Measurements from ENCODE around the gene RSPO4. TPM values are rescaled to one million over a fixed set of nuclear protein-coding genes. Genes with fewer than 3 reads are reported as not detected.

Gene RSPO4
- total RNA-seq, 6 donors from 2014 or later = 0.49 to 11.2 (median 4.4) TPM

DNA sequence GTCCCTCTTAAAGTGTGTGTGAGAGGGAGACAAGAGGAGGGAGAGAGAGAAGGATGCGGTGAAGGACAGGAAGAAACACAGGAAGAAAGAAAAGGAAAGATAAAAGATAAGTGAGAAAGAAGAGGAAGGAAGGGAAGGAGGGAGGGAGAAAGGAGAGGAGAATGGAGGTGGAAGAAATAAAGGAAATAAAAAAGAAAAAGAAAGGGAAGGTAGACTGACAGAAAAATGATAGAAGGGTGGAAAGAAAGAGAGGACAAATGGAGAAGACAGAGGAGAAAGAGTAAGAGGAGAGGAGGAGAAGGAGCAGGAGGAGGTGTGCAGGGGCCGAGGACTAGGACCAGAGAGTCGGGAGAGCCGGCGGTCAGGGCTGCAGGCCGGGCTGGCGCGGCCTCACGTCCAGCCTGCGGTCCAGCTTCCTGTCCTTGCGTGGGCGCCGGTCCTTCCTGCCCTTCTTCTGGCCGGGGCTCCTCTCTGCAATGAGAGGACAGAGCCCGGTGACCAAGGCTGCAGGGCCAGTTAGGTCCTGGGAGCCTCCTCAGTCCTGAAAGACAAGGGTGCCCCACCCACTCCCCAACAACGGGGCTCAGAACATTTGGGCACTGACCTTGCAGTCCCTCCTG lies 42.0 kb downstream of the RSPO4 start:
- H3K9me3 ChIP-seq = no peaks in the 10 kb centered on the region
- H3K27me3 ChIP-seq = no peaks in the 10 kb centered on the region
- TF ChIP-seq, protein P1, sequence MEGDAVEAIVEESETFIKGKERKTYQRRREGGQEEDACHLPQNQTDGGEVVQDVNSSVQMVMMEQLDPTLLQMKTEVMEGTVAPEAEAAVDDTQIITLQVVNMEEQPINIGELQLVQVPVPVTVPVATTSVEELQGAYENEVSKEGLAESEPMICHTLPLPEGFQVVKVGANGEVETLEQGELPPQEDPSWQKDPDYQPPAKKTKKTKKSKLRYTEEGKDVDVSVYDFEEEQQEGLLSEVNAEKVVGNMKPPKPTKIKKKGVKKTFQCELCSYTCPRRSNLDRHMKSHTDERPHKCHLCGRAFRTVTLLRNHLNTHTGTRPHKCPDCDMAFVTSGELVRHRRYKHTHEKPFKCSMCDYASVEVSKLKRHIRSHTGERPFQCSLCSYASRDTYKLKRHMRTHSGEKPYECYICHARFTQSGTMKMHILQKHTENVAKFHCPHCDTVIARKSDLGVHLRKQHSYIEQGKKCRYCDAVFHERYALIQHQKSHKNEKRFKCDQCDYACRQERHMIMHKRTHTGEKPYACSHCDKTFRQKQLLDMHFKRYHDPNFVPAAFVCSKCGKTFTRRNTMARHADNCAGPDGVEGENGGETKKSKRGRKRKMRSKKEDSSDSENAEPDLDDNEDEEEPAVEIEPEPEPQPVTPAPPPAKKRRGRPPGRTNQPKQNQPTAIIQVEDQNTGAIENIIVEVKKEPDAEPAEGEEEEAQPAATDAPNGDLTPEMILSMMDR (IDR thresholded peaks at IDR 0.05) = no peak
- TF ChIP-seq POLR2AphosphoS5 (IDR thresholded peaks at IDR 0.05) (no peak), EP300 (IDR thresholded peaks at IDR 0.05) (no peak), POLR2A (IDR thresholded peaks at IDR 0.05) (no peak)
- H3K4me1 ChIP-seq = peaks cover 0 to 16% (median 7%) of the 10 kb centered on the region in 4 donors
- no peak overlapping the region for H3K27ac ChIP-seq
- no peak overlapping the region for H3K4me3 ChIP-seq
- no peak for ATAC-seq (ENCODE audit: low FRiP score in 2 of 2)
- 69 to 76% methylated on average over 16 of the region's 16 CpGs for WGBS, 2 donors
- no peak for DNase-seq
- H3K36me3 ChIP-seq = no peaks in the 10 kb centered on the region

DNA sequence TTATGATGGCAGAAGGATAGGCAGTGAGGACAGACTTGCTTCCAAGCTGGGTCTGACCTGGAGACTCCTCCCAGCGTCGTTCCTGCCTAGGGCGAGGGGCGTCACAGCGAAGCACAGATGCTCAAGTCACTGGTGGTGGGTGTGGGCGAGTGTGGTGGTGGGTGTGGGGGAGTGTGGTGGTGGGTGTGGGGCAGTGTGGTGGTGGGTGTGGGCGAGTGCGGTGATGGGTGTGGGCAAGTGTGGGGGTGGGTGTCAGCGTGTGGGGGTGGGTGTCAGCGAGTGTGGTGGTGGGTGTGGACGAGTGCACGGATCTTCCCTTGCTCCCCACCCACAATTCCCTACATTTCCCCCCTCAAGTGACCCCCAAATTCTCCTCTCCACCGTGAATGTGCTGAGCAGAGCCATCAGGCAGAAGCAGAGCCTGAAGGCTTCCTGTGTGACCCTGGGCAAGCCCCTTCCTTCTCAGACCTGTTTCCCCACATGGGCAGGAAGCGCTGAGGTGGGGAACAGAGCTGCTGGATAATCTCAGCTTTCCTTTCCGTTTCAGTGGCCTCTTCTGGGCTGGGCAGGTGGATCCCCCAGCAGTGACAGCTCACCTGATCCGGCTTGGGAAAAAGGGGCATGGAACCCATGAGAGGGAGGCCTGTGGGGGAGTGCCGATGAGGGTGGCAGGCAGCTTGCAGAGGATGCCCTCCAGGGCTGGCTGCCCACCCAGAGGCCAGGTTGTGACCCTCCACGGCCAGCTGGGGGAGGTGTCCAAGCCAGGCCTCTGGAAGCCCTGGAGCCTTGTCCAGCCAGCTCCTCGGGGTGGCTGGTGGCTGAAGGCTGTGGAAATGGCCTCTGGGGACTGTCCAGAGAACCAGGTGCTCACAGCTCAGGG lies 42.9 kb downstream of the RSPO4 start:
- Histone ChIP-seq H3K4me3 (no peak overlapping the region), H3K36me3 (no peaks in the 10 kb centered on the region), H3K27me3 (no peaks in the 10 kb centered on the region), H3K4me1 (peaks cover 0 to 16% (median 7%) of the 10 kb centered on the region in 4 donors), H3K9me3 (no peaks in the 10 kb centered on the region), H3K27ac (no peak overlapping the region)
- DNase-seq (no peak), ATAC-seq (ENCODE audit: low FRiP score in 2 of 2) (no peak)
- TF ChIP-seq POLR2AphosphoS5 (IDR thresholded peaks at IDR 0.05) (no peak), EP300 (IDR thresholded peaks at IDR 0.05) (no peak), POLR2A (IDR thresholded peaks at IDR 0.05) (no peak)
- TF ChIP-seq, protein P1 (IDR thresholded peaks at IDR 0.05) = no peak
- WGBS, 2 donors = 56 to 68% methylated on average over 10 to 19 of the region's 19 CpGs

DNA sequence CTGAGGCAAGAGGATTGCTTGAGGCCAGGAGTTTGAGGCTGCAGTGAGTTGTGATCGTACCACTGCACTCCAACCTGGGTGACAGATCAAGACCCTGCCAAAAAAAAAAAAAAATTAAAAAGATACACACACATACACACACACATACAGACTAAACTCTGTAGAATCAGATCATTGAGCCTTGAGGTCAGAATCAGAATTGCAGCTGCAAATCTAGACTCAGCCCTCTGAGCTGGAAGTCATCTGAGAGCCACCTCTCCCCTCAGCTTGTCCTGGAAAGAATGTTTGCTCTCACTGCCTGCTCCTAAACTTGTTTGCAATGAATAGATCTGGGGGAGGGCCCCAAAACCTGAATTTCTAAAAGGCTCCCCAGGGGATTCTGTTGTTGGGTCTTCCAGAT lies 44.6 kb downstream of the RSPO4 start:
- Histone ChIP-seq H3K27ac (no peak overlapping the region), H3K4me1 (peaks cover 0 to 16% (median 7%) of the 10 kb centered on the region in 4 donors), H3K4me3 (no peak overlapping the region), H3K27me3 (no peaks in the 10 kb centered on the region), H3K36me3 (no peaks in the 10 kb centered on the region), H3K9me3 (no peaks in the 10 kb centered on the region)
- ATAC-seq (ENCODE audit: low FRiP score in 2 of 2) (no peak), DNase-seq (no peak)
- WGBS, 2 donors = 77 to 93% methylated on average over 1 of the region's 1 CpG
- TF ChIP-seq, protein P1 (IDR thresholded peaks at IDR 0.05) = peak in 1 of 6 experiments; percentile 17
- TF ChIP-seq POLR2A (IDR thresholded peaks at IDR 0.05) = no peak

DNA sequence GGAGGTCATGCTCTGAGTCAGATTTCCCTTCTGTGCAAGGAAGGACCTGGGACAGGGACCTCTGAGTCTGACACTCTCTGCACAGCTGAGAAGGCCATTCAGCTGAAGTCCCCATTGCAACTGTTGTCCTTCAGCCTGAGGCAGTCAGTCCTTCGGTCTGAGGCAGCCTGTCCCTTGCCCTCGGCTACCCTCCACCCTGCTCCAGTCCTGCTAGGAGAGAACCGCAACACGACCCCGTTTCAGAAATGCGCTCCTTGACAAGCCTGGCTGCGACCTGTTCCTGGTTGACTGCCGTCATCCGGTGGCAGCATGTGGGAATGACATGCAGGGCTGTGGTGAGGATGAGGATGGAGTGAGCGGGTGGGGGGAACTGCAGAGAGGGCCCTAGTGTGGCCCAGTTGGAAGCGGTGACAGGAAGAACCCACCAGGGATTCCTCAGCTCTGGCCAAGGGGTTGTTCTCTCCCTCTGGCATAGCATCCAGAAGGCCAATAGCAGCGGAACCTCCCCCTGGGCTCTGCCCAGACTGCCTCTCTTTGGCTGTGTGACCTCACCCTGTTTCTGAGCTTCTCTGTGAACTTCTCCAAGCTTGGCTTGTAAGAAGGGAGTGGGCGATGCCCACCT lies 45.7 kb downstream of the RSPO4 start:
- H3K9me3 ChIP-seq = no peaks in the 10 kb centered on the region
- H3K27me3 ChIP-seq = no peaks in the 10 kb centered on the region
- H3K27ac ChIP-seq = no peak overlapping the region
- 10 to 15% methylated on average over 12 to 13 of the region's 13 CpGs for WGBS, 2 donors
- no peaks in the 10 kb centered on the region for H3K36me3 ChIP-seq
- peak; percentile 66 to 87 for ATAC-seq (ENCODE audit: low FRiP score in 2 of 2)
- peaks cover 0 to 16% (median 7%) of the 10 kb centered on the region in 4 donors for H3K4me1 ChIP-seq
- no peak overlapping the region for H3K4me3 ChIP-seq
- TF ChIP-seq POLR2AphosphoS5 (IDR thresholded peaks at IDR 0.05) (no peak), EP300 (IDR thresholded peaks at IDR 0.05) (no peak), POLR2A (IDR thresholded peaks at IDR 0.05) (no peak)
- TF ChIP-seq, protein P1 (IDR thresholded peaks at IDR 0.05) = peak; percentile 97 to 98 (median 98)
- peak in 1 of 2 donors; percentile 74 for DNase-seq
